ENCODE measurements around the gene ACOXL.
A peak's percentile ranks its signal among the peaks of the same experiment; 100 is the strongest.

Gene ACOXL

DNA sequence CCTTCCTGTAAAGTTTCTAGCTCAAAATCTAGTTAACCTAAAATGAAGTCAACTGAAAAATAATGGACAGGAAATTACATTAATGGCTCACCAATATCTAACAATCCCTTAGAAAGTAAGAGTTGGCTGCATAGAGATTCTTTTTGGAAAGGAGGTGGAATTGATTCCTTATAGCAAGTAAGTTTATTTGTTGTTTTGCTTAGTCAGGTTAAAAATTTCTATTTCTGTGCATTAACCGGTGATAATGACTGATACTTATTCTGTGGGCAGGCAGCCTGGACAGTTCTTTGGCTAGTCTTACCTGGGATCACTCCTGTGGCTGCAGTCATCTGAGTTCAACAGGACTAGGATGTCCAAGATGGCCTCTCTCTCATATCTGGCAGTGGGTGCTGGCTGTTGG lies 381.5 kb downstream of the ACOXL start:
- no peak for DNase-seq (ENCODE audit: low read depth in 2 of 2)

DNA sequence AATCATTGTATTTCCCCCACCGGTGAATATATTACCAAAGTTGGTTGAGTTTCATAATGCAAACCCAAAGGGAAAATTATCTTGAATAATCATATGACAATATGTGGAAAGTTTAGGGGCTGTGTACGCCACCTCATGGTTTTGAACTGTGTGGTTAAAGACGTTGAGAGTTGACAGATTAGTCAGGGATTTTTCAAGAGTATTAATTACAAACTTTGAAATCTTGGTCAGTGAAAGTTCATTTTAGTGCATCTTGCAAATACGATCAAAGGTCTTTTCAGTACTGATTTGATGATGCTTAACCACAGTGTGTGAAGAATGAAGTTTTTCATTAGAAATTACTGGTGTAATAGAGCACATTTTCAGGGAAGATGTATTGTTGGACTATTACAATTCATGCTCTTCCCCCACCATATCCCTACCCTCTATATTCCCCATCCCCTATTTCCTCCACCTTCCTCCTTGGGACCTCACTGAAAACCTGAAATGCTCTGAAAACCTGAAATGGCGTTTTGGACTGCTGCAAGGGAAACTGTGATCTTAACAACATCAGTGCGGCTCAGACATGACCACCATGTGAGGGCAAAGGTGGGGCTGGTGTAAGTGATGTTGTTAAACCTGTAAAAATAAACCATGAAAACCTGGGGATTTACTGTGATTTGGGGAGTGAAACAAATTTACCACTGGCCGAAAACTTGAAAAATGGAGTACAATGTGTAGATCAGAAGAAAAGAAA lies 383.8 kb downstream of the ACOXL start:
- DNase-seq (ENCODE audit: low read depth in 2 of 2) = no peak

DNA sequence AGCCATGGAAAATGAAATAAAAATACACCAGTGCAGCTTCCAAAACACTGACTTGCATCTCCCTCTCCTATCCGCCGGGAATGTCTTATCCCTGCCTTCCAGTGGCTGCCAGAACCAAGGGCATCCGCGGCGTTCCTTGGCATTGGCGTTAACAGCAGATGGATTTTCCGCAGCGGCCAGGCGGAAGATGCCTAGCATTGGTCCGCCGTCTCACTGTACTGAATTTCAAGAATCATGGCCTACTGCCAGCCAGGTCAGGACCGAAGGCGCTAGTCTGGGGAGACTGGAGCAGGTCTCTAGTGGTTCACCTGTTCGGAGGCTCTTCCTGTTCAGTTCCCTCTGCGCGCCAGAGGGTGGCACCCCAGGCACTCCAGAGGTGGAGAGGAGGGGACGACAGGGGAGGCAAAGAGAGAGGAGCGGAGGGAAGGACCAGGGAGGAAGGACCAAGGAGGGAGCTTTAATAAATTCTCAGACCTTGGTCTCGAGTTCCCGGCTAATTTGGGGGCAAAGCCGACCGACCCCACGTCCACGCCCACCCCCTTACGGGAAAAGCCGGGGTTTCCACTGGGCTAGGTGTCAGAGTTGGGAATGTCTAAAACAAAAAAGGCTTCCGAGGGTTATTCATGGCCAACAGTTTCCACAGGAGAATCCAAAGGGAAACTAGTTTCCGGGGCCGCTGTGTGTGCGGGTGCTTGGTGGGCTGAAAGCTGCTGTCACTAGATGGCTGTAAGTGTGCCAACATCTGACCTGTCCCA lies 384.6 kb downstream of the ACOXL start:
- DNase-seq (ENCODE audit: low read depth in 2 of 2) = no peak

DNA sequence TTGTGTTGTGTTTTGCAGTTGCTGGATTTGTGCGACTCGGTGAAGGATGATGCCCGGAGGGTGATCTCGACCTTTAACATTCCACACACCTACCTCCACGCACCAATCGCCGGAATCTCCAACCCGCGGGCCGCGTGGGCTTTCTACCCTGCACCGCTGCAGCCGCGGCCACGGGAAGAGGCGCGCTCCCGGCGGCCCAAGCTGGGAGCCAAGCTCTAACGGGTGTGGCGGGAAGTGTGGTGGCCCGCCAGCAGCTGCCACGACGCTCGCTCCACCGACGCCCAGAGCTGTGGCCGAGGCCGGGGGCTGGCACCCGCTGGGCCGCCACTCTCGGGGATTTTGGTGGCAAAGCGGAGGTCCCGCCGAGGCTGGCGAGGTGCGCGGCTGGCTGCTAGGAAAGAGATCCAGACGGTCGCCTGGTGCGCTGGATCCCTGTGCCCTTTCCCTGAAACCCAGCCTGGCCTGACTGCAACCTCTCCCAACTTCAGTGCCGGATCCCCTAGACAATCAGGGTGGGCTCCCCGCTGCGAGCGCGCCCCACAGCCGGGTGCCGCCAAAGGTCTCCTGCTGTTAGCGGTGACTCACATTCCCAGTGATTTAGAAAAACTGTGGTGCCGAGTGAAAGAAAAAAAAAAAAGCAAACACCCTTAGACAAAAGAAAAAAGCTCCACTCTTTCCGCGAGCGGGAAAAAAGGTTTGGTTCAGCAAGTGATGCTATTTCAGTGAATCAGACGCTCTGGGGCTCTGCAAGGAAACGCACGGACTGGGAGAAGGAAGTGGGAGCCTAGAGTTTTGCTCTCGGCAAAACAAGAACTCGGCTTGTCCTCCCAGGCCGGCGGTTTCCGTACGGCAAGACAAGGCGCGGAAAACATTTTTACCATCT lies 385.5 kb downstream of the ACOXL start:
- DNase-seq (ENCODE audit: low read depth in 2 of 2) = no peak

DNA sequence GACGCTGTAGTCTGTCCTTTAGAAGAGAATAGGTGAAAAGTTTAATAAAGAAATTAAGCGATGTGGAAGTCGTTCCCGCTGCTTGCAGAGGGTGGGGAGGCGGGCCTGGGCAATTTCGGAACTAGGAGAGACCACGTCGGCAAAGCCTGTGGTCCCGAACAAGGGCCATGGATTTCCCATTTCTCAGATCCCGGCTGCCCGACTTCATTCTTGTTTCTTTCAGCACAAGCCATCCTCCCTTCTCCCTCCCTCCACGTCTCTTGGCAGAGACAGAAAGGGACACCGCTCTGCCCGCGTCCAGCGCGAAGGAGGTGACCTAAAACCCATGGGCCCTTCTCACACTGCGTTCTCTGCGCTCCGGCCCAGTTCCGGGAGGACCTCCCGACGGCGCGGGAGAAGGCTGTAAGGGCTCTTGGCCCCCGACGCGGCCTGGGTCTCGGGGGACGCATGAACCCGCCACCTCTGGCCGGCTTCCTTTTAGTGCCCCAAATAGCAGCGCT lies 386.2 kb downstream of the ACOXL start:
- no peak for DNase-seq (ENCODE audit: low read depth in 2 of 2)

DNA sequence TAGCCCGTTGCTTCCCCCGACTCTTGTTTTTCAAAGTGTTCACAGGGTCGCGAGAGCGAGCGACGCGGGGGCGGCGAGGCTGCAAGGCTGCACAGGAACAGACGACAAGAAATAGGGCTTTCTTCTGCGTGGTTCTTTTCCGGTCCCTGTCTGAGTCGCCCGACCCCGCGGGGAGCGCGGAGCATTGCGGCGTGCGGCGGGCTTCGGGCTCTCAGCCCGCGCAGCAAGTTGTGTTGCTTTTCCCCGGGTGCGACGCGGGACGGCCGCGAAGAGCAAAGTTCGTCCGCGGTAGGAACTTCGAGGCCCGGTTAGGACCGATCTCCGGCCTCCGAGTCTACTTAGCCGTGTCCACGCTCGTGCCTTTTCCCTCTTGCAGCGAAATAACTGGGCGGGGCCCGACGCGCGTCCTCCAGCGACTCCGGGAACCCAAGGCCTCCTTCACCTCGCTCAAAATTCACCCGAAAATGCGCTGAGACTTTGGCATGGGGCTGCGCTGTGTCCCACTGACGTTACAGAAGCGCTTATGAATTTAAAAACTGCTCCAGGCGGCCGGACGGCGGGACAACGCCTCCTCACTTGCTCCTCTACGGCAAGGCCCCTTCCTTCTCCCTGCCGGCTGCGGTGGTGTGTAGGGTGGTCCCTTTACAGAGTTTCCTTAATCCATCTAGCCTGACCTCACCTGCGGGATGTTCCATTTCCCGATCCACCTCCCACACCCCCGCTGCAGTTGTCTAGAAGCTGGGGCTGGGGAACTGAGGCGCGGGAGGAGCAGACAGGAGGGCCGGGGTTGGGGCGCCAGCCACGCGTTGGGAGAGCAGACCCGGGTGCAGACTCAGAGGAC lies 386.8 kb downstream of the ACOXL start:
- DNase-seq (ENCODE audit: low read depth in 2 of 2) = no peak

DNA sequence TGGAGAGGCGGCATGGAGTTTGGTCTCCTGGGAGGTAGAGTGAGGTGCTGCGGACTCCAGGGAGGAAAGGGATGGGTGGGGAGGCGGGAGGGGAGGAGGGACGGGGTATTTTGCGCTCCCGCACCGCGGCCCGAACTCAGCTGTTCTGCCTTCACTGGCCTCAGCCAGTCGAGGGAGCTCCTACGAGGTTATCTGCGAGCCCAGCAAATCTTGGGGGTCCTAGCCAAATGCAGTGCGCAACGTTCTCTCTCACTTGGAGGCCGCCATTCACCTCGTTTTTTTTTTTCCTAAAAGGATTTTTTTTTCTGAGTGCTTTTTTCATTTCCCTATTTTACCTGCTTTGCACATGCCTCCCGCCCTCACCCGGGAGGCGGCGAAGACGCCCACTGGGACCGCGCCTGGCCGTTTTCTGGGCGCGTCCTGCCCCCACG lies 387.5 kb downstream of the ACOXL start:
- DNase-seq (ENCODE audit: low read depth in 2 of 2) = no peak

GRCh38 chr2:111120253-111121027 lies 388.1 kb downstream of the ACOXL start, which contains the start of gene BCL2L11:
BCL2L11 (plus strand) TSS chr2:111120914; CDS start chr2:111123746, 2,832 bp downstream.
- peak; percentile 81 to 83 for DNase-seq (ENCODE audit: low read depth in 2 of 2)

- DNase-seq (ENCODE audit: low read depth in 2 of 2) = no peak
These were observed 388.9 kb downstream of the ACOXL start for GRCh38 chr2:111121028-111121827.

DNA sequence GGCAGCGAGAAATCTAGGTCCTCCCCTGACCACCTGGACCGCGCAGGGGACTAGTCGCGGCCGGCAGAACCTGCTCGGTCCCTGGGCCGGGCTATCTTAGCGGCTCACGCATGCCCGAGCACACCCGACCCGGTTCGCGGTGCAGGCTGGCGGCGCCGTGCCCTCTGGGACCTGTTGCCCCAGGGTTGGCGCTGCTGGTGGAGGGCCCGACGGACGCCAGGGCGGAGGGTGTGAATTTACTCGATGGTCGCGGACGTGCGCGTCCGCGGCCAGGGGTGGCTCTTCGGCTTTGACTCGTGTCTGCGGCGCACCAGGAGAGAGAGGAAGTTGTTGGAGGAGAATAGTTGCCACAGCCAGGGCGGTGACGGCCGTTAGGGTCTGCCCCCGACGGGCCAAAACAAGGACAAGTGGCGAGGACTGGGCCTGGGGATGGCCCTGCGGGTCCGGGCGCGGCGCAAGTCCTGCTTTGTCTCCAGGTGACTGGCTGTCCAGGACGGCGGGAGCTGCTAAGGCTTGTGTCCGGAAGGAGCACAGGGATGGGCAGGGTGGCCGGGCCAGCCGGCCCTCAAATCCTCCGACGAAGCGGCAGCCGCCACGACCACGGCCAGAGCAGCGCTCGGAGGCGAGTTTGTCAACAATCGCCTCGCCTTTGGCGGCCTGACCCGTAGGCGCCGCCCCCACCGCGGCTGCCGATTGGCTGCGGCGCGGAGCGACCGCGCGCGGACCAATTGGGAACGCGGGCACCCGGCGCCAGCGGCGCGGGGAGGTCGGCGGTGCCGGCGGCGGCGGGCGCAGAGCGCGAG lies 389.7 kb downstream of the ACOXL start:
- peak in 1 of 2 donors; percentile 60 for DNase-seq (ENCODE audit: low read depth in 2 of 2)

- no peak for DNase-seq (ENCODE audit: low read depth in 2 of 2)
These were observed 390.5 kb downstream of the ACOXL start for GRCh38 chr2:111122631-111123421.

GRCh38 chr2:111123751-111124150 lies 391.4 kb downstream of the ACOXL start:
- no peak for DNase-seq (ENCODE audit: low read depth in 2 of 2)

GRCh38 chr2:111126581-111126980 lies 394.2 kb downstream of the ACOXL start:
- no peak for DNase-seq (ENCODE audit: low read depth in 2 of 2)

DNA sequence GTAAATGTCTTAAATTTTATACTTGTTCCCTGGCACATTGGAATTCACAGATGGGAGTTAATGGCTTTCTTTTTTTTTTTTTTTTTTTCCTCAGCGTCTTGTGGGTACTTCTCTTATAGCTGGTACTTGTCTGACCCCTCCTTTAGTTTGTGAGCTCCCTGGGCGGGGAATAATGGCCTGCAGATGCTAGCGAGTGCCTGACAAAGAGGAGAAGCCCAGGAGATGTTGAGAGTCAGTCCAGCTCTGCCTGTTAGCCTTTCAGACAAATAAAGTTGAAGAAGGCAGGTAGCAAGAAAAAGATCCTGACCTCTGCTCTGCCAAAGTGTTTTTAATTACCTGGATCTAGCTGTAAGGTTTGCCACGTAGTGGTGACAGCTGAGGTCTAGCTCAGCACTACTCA lies 395.0 kb downstream of the ACOXL start:
- DNase-seq (ENCODE audit: low read depth in 2 of 2) = no peak

DNA sequence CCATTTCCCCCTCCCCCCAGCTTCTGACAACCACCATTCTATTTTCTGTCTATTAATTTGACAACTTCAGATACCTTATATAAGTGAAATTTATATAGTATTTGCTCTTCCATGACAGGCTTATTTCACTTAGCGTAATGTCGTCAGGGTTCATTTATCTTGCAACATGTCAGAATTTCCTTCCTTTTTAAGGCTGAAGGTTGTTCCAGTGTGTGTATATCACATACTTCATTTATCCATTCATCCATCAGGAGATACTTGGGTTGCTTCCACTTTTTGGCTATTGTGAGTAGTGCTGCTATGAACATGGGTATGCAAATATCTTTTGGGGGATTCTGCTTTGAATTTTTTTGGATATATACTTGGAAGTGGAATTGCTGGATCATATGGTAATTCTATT lies 395.7 kb downstream of the ACOXL start:
- no peak for DNase-seq (ENCODE audit: low read depth in 2 of 2)

DNA sequence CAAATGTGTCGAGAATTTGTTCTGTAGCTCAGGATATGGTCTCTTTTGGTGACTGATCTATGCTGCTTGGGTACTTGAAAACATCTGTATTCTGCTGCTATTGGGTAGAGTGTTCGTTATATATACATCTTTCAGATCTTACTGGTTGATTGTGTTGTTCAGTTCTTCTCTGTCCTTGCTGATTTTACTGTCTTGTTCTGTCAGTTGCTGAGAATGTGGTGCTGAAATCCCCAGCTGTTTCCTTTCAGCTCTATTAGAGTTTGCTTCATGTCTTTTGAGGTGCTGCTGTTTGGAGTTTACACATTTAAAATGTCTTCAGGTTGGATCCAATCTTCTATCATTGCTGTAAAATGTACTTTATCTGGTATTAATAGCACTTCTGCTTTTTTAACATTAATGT lies 401.2 kb downstream of the ACOXL start:
- DNase-seq (ENCODE audit: low read depth in 2 of 2) = no peak

- no peak for DNase-seq (ENCODE audit: low read depth in 2 of 2)
These were observed 401.7 kb downstream of the ACOXL start for GRCh38 chr2:111134055-111134454.
